Non-pigmented ciliary epithelial cell (primary cell): ENCODE measurements around the gene ASB3.
"Not testable (repeated sequence)": the region's sequence is repeated elsewhere in the genome, so short reads cannot be mapped to it uniquely, and the experiment has no call there.

Experiments used
- DNase-seq: peaks from one replicate; pipeline ENCODE4 v3.0.0-alpha.2; 2010; ENCODE audit warnings: low read depth

ASB3 gene

DNA sequence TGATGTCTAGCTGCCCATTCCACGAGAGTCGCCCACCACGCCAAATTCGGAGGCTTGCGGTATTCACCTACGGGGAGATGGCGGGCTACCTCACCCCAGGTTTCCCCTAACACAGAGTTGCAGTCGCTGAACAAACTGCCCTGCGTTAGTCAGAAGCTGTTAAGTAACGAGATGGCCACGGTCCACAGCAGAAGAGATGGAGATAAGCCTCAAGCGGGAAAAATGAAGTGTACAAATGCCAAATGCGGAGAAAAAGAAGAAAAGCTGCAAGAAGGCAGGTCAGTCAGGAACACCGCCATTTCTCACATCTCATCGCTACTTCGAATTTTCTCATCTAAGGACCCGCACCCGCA, 425 bp downstream of the ASB3 start:
- no peak for DNase-seq

DNA sequence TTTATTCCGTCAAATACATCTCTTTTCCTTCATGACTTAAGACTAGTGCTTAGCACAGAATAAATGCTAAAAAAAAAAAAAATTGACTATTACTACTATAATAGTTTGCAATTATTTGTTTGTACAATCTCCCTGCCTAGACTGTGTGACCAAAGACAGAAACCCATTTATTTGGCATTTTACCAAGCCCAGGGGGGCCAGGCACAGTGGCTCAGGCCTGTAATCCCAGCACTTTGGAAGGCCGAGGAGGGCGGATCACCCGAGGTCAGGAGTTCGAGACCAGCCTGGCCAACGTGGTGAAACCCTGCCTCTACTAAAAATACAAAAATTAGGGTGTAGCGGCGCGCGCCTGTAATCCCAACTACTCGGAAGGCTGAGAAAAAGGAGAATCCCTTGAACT, 1.4 kb downstream of the ASB3 start:
- no peak for DNase-seq

DNA sequence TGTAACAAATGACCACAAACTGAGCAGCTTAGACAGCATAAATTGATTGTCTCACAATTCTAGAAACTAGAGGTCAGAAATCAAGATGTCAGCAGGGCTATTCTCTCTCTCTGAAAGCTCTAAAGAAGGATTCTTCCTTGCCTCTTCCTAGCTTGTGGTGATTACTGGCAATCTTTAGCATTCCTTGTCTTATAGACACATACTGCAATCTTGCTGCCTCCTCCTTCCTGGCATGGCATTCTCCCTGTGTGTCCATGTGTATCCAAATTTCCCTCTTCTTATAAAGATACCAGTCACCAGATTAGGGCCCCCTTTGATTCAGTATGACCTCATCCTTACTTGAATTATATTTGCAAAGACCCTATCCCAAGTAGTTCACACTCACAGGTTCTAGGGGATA, 2.3 kb downstream of the ASB3 start:
- no peak for DNase-seq

DNA sequence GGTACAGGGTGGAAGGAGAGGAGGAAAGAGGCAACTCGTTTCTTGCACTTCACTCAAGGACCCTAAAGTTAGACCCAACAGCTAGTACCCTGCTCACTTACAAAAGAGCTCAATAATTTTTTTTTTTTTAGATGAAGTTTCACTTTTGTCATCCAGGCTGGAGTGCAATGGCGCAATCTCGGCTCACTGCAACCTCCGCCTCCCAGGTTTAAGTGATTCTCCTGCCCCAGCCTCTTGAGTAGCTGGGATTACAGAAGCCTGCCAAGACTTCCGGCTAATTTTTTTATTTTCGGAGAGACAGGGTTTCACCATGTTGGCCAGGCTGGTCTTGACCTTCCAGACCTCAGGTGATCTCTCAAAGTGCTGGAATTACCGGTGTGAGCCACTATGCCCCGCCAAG, 4.1 kb downstream of the ASB3 start:
- no peak for DNase-seq

DNA sequence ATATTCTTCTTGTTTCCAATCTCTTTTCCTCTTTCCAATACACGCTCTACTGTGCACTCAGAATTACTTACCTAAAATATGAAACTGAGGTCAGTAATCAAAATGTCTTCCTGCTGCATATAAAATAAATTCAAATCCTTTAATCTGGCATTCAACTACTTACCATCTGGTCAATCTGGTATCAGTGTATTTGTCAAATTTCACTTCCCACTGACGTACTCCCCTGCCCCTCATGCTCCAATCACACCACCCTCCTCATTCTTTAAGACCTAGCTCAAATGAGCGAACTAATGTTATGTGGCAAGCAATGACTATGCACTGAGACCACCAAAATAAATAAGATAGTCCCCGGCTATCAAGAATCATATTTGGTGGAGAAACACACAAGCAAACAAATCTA, 6.7 kb downstream of the ASB3 start:
- no peak for DNase-seq

DNA sequence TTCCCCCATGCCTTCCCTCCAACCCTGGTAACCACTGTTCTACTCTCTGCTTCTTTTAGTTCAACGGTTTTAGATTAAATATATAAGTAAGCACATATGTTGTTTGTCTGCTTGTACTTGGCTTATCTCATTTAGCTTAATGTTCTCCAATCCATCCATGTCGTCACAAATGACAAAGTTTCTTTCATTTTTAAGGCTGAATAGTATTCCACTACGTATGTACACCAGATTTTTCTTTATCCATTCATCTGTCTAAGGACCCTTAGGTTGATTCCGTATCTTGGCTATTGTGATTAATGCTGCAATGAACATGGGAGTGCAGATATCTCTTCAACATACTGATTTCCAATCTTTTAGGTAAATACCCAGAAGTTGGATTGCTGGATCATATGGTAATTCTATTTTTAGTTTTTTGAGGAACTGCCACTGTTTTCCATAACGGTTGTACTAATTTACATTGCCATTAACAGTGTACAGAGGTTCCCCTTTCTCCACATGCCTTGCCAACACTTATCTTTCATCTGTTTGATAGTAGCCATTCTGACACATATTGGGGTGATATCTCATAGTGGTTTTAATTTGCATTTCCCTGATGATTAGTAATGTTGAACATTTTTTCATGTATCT, 8.1 kb downstream of the ASB3 start:
- no peak for DNase-seq

DNA sequence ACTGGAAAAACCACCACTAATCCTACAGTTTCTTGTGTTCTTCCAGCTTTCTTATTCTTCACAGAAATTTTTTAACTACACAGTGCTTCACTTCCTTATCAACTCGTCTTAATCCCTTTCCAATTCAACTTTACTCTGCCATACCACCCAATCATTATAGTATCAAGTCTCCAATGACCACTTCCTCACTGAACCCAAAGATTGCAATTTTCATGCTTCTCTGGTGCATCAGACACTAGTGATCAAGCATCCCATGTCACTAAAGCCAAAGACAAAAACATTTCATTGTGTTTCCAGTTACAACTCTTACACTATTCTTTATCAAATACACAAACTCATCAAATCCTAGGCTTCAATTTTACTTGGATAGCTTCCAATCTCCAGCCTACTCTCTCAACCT, 9.6 kb downstream of the ASB3 start:
- no peak for DNase-seq

DNA sequence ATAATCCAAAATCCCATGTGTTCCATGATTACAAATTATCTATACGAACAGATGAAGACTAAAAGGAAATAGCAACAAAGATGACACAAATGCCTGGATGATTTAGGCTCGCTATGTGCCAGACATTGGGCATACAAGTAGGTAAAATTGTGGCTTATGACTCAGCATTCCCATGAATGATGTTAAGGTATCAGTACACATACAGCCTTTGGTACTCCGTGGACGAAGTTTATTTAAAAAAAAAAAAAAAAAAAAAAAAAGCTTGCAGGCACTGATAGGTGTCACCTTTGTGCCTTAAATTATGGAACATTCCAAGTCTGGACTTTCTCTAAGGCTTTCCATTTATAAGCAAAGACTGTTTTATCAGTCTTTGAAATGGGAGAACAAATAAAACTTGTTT, 16.5 kb downstream of the ASB3 start:
- no peak for DNase-seq

DNA sequence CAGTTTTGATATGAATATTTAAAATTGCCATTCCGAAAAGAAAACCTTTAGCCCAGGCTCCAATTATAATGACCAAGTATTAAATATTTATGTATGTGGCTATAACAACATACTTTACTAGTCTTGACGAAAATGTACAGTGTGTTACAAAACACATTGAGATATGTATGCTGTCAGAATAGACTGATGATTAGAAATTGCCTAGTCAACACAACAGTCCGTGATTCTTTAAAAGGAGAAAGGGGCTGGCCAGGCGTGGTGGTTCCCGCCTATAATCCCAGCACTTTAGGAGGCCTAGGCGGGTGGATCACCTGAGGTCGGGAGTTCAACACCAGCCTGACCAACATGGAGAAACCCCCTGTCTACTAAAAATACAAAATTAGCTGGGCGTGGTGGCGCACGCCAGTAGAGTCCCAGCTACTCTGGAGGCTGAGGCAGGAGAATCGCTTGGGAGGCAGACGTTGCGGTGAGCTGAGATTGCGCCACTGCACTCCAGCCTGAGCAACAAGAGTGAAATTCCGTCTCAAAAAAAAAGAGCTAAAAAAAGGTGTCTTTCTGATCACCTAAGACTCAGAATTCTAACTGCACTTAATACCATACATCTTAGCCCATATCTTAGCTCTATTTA, 17.3 kb downstream of the ASB3 start:
- no peak for DNase-seq

DNA sequence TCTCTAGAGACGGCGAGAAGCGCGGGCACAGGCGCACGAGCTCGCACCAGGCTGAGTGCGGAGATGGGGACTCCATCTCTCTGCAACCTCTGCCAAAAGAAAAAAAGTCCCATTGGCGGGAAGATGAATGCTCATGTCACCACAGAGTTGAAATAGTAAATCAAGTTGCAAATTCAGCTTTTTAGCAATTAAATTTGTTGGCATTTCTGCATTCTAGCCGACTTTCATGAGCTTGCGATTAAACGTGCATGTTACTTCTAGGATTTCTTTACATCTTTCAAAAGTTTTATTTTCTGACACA, 18.6 kb downstream of the ASB3 start:
- DNase-seq = no peak

DNA sequence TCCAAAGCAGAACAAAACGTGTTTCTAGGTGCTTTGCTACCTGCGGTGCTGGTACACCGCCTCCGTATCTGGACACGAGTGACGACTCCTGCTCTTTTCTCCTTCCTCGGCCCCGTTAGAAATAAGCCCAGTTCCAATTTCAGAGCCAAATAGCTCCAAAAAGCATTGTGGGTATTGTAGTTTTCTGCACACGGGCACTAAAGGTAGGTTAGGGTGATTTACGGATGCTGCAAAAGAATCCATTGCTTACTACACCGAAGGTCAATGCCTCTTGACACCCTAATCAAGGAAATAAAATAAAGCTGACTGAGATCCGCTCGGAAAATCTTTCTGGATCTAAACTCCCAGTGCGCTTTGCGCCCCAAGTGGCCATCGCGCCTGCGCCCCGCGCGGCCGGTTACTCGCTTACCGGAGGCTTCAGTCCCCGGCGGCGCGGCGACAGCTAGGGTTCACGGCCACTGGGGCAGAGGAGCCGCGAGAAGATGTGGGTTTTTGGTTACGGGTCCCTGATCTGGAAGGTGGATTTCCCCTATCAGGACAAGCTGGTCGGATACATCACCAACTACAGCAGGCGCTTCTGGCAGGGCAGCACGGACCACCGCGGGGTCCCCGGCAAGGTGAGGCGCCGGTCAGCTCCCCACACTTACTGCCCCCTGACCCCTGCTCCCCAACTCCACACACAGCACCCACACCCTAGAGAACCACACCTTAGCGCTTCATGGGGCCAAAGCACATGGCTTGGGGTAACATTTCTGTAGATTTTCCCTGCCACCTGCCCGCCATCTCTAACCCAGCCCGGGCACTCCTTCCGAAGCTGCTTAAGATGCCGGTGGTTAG, 19.1 kb downstream of the ASB3 start, which contains the start of gene CHAC2:
TSS of gene CHAC2 (plus strand) at position 400 of the 837 bp plus-strand sequence. CDS start at position 483, 83 bp downstream.
- no peak for DNase-seq

DNA sequence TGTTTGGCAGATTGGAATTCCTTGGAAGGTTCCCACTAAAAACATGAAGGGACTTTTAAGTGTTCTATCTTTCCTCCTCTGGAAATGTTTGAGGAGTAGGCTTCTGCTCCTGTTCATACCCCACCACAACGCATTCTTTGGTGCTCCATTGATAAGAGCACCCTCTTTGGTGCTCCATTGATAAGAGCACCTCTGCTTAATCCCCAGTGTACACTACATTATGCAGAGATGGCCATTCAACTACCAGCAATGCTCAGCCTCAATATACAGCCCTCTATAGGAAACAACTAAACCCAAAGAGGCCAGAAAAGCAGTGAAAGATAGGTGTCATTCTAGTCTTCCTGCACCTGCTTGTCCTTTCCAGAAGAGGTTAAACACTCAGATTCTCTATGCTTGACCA, 21.0 kb downstream of the ASB3 start:
- DNase-seq = no peak

DNA sequence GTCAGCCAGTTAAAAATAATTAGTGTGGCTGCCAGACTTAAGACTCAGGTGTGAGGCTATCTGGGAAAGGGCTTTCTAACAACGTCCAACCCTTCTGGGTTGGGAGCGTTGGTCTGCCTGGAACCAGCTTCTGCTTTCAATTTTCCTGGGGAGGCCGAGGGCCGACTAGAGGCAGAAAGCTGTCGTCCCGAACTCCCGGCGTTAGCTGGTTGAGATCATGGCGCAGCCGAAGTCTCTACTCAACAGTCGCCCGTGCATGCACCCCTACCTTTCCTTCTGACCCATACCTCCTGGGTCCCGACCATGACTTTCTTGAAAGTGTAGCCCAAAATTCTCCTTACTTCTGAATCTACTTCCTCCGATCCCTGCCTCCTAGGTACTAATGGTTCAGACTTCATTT, 29.5 kb downstream of the ASB3 start:
- DNase-seq = not testable (repeated sequence)

DNA sequence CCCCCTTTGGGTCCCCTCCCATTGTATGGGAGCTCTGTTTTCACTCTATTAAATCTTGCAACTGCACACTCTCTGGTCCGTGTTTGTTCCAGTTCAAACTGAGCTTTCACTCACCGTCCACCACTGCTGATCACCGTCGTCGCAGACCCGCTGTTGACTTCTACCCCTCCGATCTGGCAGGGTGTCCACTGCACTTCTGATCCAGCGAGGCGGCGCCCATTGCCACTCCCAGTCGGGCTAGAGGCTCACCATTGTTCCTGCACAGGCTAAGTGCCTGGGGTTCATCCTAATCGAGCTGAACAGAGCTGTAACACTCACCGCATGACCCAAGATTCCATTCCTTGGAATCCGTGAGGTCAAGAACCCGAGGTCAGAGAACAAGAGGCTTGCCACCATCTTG, 30.1 kb downstream of the ASB3 start:
- no peak for DNase-seq

DNA sequence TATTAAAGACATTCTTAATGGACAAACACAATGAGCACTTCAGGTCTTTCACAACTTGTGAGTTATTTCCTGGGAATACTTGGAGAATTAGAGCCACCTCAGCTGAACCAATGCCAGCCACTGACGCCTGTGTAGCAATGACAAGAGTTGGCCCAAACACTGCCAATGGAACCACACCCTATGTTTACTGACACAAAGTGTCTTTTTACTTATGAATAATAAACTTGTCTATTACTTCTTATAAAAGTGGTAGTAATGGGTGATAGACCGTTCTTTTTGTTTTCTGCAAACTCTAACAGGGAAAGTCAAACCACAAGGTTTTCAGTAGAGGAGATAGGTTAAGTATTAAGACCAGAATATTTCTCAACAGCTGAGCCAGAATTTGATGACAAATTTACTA, 31.6 kb downstream of the ASB3 start:
- DNase-seq = no peak

DNA sequence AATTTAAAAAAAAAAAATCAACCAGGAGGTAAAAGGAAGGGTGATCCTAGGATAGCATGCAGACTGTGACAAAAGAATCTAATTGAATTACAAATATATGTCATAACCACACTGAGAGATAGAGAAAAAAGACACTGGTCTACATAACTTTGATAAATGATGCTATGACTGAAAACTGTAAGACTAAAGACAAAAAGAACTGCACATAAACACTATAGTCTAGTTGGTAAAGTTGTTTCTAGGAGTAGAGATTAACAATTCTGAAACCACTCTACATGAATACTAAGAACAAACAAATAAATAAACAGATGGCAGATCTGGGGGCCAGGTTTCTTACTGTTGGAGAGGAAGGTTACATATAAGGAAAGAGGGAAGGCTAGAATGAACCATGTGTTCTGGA, 33.7 kb downstream of the ASB3 start:
- DNase-seq = no peak

DNA sequence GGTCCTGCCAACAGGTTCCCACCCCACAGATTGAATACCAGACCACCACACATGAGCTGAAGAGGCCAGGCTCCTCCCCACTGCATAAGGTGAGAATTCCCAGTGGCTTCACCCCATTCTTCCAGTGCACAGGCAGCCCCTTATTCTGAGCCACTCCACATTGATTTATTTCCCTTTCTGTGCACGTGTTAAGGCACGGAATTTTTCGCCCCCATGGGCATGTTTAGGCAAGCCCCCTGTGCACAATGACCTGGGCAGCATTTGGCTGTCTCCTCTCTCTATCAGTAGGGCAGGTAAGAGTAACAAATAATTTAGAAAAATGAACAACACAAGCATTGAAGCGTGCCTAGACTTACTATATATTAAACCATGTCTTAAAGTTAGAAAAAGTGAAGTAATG, 34.4 kb downstream of the ASB3 start:
- no peak for DNase-seq

DNA sequence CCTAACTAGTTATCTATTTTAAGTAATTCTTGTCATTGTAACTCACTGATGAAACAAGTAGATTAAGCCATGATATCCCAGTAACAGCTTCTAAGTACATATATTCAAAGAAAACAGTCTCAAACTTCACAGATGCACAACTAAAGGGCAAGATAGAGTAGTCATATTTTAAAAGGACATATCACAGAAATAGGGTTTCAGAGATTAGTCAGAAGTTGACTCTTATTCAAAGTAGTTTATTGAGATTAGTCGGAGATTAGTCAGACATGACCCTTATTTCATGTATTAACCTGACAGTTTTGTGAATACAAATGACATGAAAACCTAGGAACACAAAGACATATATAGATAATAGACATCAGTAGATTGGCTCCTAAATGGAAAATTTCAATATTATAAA, 35.0 kb downstream of the ASB3 start:
- no peak for DNase-seq

DNA sequence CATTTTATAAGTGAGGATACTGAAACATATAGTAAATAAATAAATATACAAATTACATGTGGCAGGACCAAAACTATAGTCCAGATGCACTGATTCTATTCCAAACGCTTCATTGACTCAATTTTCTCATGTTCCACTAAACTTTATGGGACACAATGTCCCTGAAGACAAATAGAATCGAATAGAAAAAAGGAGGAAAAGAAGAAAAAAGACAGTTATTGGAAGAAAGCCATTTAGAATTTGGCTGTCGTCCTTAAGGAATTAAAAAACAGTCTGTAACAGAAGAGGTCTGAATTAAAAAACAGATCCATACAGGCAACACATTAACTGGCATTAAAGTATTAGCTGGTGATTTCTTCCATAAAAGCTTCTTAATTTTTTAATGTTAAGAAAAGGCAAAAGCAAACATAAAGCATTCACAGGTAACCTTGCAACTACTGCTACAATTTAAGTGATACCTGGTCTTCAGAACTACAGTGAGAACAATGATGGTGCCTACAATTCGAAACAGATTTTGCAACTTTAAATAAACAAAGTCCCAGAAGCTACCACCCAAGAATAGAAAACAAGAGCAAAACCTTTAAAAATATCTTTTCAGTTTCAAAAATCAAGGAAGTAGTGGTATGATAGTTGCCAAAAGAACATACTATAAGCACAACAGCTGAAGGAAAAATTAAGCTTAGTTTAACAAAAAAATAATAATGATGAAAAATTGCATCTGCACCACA, 36.5 kb downstream of the ASB3 start:
- DNase-seq = no peak

DNA sequence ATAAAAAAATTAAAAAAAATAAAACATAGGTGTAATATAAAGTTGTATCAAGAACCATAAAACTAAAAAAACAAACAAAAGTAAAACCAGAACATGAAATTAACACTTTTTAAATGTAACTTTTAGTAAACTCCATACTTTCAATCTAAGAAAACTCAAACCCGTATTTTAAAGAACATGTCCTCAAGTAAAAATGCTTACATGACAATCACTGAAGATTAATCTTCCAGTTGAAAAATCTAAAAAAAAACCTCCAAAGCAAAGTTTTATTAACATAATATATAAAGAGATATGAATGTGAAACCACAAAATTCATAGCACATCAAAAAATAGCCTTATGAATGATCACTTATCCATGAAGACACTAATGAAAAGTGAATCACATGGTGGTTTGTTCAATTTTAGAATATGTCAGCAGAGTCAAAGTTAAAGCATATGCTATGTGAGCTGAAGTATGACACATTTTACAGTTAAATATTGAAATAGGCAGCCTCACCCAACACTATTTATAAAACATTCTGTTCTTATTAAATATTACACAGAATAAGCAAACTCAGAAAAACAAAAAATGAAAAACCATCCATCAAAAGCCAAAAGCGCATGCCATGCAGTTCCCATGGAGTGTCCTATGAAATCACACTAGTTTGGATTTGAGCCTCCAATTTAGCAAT, 42.2 kb downstream of the ASB3 start:
- DNase-seq = no peak

DNA sequence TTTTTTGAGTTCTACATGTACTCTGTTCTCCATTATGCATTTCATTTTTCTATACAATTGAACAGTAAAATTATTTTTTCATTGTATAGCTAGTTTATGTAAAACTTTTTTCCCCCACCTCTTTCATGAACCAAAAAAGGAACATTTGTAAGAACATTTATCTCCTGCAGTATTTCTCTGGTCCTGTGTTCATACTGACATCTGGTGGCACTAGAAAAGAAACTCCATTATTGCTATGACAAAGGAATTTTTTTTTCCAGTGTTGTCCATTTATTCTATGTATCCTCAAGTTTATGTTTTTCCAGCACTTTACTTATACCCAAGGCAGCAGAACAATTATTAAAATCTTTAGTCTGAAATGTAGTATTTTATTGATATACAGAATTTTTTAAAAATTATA, 46.6 kb downstream of the ASB3 start:
- peak; percentile 26 for DNase-seq

DNA sequence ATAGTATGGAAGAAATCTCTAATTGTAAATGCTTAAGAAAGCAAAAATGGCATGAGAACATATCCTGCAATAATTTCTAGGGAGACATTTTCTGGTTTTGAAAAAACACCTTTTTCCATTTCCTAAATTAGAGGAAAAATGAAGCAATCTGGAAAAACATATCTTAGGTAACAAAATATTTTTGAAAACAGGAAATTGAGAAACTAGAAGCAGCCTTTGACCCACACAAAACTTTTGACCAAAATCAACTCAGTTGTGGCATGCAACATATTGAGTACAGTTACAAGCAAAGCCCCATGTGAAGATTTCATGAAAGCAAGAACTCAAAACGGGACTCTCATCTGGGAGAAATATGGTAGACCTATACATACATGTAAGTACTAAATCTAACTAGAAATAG, 47.7 kb downstream of the ASB3 start:
- DNase-seq = no peak
